Measurements from ENCODE around the gene HSP90AA1. TPM values are rescaled to one million over a fixed set of nuclear protein-coding genes. Genes with fewer than 3 reads are reported as not detected.
"Not testable (repeated sequence)": the region's sequence is repeated elsewhere in the genome, so short reads cannot be mapped to it uniquely, and the experiment has no call there.

HSP90AA1 gene
- total RNA-seq, 2 donors from 2014 or later, result 411 to 457 TPM

DNA sequence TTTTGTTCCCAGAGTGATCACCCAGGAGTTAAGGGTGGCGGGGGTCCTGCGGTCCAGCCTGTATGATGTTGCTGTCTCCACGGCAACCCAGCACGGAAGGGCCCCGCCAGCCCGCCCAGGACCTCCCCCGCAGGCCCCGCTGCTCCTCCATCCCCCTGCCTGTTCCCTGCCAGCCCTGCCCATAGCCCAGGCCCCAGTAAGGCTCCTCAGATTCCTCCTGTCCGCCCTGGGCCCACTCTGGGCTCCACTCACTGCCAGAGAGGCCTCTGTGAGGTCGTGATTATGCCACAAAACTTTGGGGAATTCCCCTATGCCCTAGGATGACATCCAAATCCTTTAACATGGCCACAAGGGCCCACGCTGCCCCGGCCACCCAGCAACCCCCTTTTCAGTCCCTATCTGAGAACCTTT lies 20.8 kb downstream of the HSP90AA1 start:
- H3K4me1 ChIP-seq, result peaks cover 0 to 10% of the 10 kb centered on the region in 2 donors
- no peak overlapping the region for H3K4me3 ChIP-seq
- no peaks in the 10 kb centered on the region for H3K27me3 ChIP-seq
- H3K27ac ChIP-seq, result no peak overlapping the region
- TF ChIP-seq, protein P1, sequence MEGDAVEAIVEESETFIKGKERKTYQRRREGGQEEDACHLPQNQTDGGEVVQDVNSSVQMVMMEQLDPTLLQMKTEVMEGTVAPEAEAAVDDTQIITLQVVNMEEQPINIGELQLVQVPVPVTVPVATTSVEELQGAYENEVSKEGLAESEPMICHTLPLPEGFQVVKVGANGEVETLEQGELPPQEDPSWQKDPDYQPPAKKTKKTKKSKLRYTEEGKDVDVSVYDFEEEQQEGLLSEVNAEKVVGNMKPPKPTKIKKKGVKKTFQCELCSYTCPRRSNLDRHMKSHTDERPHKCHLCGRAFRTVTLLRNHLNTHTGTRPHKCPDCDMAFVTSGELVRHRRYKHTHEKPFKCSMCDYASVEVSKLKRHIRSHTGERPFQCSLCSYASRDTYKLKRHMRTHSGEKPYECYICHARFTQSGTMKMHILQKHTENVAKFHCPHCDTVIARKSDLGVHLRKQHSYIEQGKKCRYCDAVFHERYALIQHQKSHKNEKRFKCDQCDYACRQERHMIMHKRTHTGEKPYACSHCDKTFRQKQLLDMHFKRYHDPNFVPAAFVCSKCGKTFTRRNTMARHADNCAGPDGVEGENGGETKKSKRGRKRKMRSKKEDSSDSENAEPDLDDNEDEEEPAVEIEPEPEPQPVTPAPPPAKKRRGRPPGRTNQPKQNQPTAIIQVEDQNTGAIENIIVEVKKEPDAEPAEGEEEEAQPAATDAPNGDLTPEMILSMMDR (IDR thresholded peaks at IDR 0.05), result no peak
- no peak for DNase-seq (ENCODE audit: low spot score)
- H3K36me3 ChIP-seq, result no peaks in the 10 kb centered on the region
- no peaks in the 10 kb centered on the region for H3K9me3 ChIP-seq

DNA sequence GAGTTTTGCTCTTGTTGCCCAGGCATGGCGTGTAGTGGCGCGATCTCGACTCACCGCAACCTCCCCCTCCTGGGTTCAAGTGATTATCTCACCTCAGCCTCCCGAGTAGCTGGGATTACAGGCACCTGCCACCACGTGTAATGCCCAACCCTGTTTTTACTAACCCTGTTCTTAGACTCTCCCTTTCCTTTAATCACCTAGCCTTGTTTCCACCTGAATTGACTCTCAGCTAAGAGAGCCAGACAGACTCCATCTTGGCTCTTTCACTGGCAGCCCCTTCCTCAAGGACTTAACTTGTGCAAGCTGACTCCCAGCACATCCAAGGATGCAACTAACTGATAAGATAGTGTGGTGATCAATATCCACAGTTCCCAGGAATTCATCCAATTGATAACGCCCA lies 22.3 kb downstream of the HSP90AA1 start:
- not testable (repeated sequence) for H3K9me3 ChIP-seq; DNase-seq (ENCODE audit: low spot score); H3K36me3 ChIP-seq; H3K4me1 ChIP-seq; H3K27ac ChIP-seq; H3K4me3 ChIP-seq; H3K27me3 ChIP-seq

DNA sequence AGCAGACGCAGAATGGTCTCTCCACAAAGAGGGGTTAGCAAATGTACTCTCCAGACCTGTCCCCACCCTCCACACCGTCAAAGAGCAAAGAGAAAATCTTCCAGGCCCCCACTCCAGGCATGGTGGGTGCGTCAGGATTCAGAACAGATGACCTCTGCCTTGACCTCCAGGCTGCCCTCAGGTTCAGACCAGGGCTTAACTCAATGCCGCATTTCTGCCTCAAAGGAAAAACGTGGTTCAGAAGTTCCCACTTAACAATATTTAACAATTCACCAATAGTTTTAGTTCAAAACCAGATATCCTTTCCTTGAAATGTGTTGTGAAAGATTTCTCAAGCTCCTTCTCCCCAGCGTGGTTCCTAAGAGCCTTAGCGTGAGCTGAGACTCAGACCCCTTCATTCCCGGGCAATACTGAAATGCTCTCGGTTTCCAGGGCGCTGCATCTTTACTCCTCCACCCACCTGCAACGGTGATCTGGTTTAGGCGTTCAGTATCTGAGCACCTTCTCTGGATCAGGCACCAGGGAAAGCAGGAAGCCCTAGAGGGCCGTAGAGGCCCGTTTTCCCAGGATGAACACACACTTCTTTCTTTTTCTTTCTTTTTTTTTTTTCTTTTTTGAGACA lies 22.9 kb downstream of the HSP90AA1 start:
- no peak overlapping the region for H3K27ac ChIP-seq
- H3K36me3 ChIP-seq, result no peaks in the 10 kb centered on the region

DNA sequence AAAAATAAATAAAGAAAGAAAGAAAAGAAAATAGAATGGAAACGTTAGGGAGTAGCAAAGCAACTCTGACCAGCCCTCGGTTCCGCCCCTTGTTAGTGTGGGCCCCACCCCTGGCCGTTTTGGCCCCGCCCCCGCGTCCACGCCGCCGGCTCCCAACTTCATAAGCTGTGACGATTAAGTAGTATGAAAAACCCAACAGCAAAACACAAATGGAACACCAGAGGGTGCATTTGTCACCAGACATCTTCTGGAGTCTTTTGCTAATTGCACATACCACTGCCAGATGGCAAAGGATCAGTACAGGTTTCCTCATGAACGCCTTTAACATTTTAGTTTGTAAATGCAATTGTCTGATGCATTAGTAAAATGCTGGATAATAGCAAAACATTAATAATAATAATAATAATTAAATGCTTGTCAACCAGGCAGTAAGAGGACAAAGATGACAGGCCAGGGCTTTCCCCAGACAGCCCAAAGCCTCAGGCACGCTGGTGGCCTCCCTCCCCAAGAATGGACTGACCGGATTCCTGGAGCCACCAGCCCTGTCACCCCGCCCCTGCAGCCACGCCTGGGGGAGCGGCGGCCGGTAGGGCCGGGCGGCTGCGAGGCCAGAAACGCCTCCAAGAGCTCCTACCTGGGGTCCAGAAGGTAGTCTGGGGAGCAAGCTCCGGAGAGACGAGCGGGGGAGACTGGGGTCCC lies 23.6 kb downstream of the HSP90AA1 start:
- no peaks in the 10 kb centered on the region for H3K9me3 ChIP-seq
- no peak overlapping the region for H3K4me3 ChIP-seq
- H3K36me3 ChIP-seq, result no peaks in the 10 kb centered on the region
- no peaks in the 10 kb centered on the region for H3K27me3 ChIP-seq
- H3K27ac ChIP-seq, result no peak overlapping the region
- peak; percentile 94 for DNase-seq (ENCODE audit: low spot score)
- TF ChIP-seq, protein P1 (IDR thresholded peaks at IDR 0.05), result peak; percentile 35 to 68
- H3K4me1 ChIP-seq, result peaks cover 0 to 10% of the 10 kb centered on the region in 2 donors

More for the DNA sequence above, 22.9 kb downstream of the HSP90AA1 start:
- no peaks in the 10 kb centered on the region for H3K27me3 ChIP-seq
- no peaks in the 10 kb centered on the region for H3K9me3 ChIP-seq
- H3K4me1 ChIP-seq, result peaks cover 0 to 10% of the 10 kb centered on the region in 2 donors
- H3K4me3 ChIP-seq, result no peak overlapping the region
- DNase-seq (ENCODE audit: low spot score), result no peak
- TF ChIP-seq, protein P1 (IDR thresholded peaks at IDR 0.05), result no peak

DNA sequence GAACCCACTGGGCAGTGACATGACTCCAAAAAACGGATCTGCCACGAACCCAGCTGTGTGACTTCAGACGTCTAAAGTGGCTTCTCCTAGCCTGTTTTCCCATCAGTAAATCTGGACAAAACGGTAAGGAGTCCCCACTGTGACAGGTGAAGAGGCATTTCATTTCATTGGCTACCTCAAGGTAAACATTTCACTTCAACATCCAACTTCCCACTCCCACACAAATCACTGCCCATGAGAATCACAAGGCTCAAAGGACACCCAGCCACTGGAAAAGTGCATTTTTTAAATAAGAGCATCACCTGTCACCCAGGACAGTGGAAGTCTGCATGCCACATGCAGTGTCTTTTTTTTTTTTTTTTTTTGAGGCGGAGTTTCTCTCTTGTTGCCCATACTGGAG lies 27.9 kb downstream of the HSP90AA1 start:
- Histone ChIP-seq H3K27me3 (no peaks in the 10 kb centered on the region), H3K4me1 (peaks cover 0 to 10% of the 10 kb centered on the region in 2 donors), H3K9me3 (no peaks in the 10 kb centered on the region), H3K27ac (no peak overlapping the region), H3K4me3 (no peak overlapping the region), H3K36me3 (no peaks in the 10 kb centered on the region)
- DNase-seq (ENCODE audit: low spot score), result no peak
- TF ChIP-seq, protein P1 (IDR thresholded peaks at IDR 0.05), result no peak

DNA sequence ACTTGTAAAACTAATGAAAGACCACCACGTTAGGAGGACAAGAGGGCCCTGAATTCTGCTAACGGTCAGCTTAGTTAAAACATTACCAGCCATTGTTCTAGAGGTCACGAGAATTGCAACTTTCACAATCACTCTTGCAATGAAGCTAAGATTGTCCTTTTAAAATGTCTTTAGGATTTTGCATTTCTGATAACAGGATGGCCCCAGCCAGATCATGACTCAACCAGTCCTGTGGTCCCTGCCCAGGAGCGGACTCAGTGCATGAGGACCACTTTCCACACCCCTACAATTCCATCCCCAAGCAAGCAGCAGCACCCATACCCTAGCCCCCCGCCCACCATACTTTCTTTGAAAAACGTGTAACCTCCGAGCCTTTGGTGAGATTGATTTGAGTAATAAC lies 28.7 kb downstream of the HSP90AA1 start:
- H3K4me3 ChIP-seq, result no peak overlapping the region
- DNase-seq (ENCODE audit: low spot score), result no peak
- no peaks in the 10 kb centered on the region for H3K27me3 ChIP-seq
- peaks cover 0 to 5% of the 10 kb centered on the region in 2 donors for H3K4me1 ChIP-seq
- TF ChIP-seq, protein P1 (IDR thresholded peaks at IDR 0.05), result no peak
- no peaks in the 10 kb centered on the region for H3K9me3 ChIP-seq
- no peaks in the 10 kb centered on the region for H3K36me3 ChIP-seq
- H3K27ac ChIP-seq, result no peak overlapping the region

Data from right atrium auricular region (tissue), 2 donors.